ENCODE measurements around the gene PLP2. TPM values are rescaled to one million over a fixed set of nuclear protein-coding genes. Genes with fewer than 3 reads are reported as not detected.

The PLP2 gene
- total RNA-seq, 1 experiment from 2014 or later: 165 TPM

DNA sequence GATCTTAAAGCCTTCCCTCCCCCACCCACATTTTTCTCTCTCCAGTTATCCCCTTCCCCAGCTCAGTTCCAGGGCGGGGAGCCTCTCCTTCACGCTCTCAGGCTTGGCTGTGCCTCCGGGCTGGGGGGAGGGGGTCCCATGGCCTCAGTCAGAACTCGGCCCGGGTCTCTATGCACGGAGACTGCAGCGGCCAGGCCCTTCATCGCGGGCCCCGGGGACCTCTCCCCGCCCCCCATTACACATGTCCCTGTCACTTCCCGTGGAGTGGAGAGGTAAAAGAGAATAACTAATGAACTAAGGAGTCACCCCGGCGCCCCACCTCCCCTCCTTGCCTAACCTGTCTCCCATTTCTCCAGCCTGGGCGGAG is 15.3 kb downstream of the PLP2 start:
- peaks cover 5% of the 10 kb centered on the region for H4K20me1 ChIP-seq (ENCODE audit: low read length)
- POLR2A ChIA-PET (ENCODE audit: unreplicated experiment): no interaction called here
- no peaks in the 10 kb centered on the region for H3K9me3 ChIP-seq (ENCODE audit: low read length)
- intact Hi-C loops (cut with micrococcal nuclease): no loop called here
- DNase-seq (no peak), ATAC-seq (no peak)
- H3K4me1 ChIP-seq (ENCODE audit: insufficient read depth, low read length): peaks cover 29% of the 10 kb centered on the region
- peaks cover 13% of the 10 kb centered on the region for H3K36me3 ChIP-seq (ENCODE audit: low read depth, low read length)
- H3K4me2 ChIP-seq (ENCODE audit: low read length): peak overlapping the region; percentile 98; the same call in 1 of the 2 replicates
- H3K9ac ChIP-seq (ENCODE audit: low read length): no peak overlapping the region
- peaks cover 28% of the 10 kb centered on the region for H3K79me2 ChIP-seq (ENCODE audit: low read length)
- CTCF ChIA-PET: no interaction called here
- no peak for TF ChIP-seq EZH2phosphoT487 (IDR thresholded peaks at IDR 0.05; ENCODE audit: borderline replicate concordance, low read length)
- TF ChIP-seq, protein P1, sequence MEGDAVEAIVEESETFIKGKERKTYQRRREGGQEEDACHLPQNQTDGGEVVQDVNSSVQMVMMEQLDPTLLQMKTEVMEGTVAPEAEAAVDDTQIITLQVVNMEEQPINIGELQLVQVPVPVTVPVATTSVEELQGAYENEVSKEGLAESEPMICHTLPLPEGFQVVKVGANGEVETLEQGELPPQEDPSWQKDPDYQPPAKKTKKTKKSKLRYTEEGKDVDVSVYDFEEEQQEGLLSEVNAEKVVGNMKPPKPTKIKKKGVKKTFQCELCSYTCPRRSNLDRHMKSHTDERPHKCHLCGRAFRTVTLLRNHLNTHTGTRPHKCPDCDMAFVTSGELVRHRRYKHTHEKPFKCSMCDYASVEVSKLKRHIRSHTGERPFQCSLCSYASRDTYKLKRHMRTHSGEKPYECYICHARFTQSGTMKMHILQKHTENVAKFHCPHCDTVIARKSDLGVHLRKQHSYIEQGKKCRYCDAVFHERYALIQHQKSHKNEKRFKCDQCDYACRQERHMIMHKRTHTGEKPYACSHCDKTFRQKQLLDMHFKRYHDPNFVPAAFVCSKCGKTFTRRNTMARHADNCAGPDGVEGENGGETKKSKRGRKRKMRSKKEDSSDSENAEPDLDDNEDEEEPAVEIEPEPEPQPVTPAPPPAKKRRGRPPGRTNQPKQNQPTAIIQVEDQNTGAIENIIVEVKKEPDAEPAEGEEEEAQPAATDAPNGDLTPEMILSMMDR (conservative IDR thresholded peaks at IDR 0.05; ENCODE audit: low read depth, low read length): no peak
- TF ChIP-seq EZH2 (IDR thresholded peaks at IDR 0.05; ENCODE audit: low read length, unreplicated experiment): no peak
- BruUV-seq (replicated peaks): no TSS peak
- H3K9me2 ChIP-seq (replicated peaks; ENCODE audit: low read length): no peaks in the 10 kb centered on the region
- H2AFZ ChIP-seq (ENCODE audit: low read length): no peak overlapping the region
- no peaks in the 10 kb centered on the region for H3K27me3 ChIP-seq (ENCODE audit: low read length)
- H3K4me3 ChIP-seq (ENCODE audit: low read length): no peak overlapping the region
- no peaks in the 10 kb centered on the region for H3F3A ChIP-seq (ENCODE audit: low read length, unreplicated experiment)
- H3K27ac ChIP-seq (ENCODE audit: low read length): no peak overlapping the region

DNA sequence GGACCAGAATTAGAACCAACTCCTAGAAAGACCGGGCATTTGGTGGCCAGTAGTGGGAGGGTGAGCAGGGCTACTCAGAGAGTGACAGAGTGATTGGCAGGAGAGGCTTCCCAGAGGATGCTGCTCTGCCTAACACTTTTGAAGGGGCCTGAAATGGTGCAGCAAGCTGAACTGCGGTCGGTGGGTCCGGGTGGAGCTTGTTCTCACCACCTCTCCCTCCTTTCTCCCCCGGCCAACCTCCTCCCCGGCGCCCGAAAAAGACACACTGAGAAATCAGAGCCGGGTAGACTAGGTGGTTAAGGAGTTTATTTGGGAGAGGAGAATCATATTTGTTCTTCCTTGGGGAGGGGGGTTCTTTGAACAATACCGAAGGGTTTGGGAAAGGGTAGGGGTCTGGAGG is 15.8 kb downstream of the PLP2 start:
- ATAC-seq: no peak
- Histone ChIP-seq H3K9ac (ENCODE audit: low read length) (no peak overlapping the region), H3K9me2 (replicated peaks; ENCODE audit: low read length) (no peaks in the 10 kb centered on the region), H4K20me1 (ENCODE audit: low read length) (peaks cover 5% of the 10 kb centered on the region), H3K9me3 (ENCODE audit: low read length) (no peaks in the 10 kb centered on the region), H3K4me1 (ENCODE audit: insufficient read depth, low read length) (peaks cover 29% of the 10 kb centered on the region), H3F3A (ENCODE audit: low read length, unreplicated experiment) (no peaks in the 10 kb centered on the region), H3K36me3 (ENCODE audit: low read depth, low read length) (peaks cover 9% of the 10 kb centered on the region), H3K4me3 (ENCODE audit: low read length) (no peak overlapping the region), H3K4me2 (ENCODE audit: low read length) (no peak overlapping the region), H3K27ac (ENCODE audit: low read length) (no peak overlapping the region), H3K79me2 (ENCODE audit: low read length) (peaks cover 28% of the 10 kb centered on the region), H3K27me3 (ENCODE audit: low read length) (no peaks in the 10 kb centered on the region), H2AFZ (ENCODE audit: low read length) (no peak overlapping the region)
- ChIA-PET POLR2A (ENCODE audit: unreplicated experiment) (no interaction called here), CTCF (no interaction called here)
- DNase-seq: no peak
- intact Hi-C loops (cut with micrococcal nuclease): no loop called here
- TF ChIP-seq, protein P1 (conservative IDR thresholded peaks at IDR 0.05; ENCODE audit: low read depth, low read length): no peak
- no peak for TF ChIP-seq EZH2 (IDR thresholded peaks at IDR 0.05; ENCODE audit: low read length, unreplicated experiment)
- BruUV-seq (replicated peaks): no TSS peak

DNA sequence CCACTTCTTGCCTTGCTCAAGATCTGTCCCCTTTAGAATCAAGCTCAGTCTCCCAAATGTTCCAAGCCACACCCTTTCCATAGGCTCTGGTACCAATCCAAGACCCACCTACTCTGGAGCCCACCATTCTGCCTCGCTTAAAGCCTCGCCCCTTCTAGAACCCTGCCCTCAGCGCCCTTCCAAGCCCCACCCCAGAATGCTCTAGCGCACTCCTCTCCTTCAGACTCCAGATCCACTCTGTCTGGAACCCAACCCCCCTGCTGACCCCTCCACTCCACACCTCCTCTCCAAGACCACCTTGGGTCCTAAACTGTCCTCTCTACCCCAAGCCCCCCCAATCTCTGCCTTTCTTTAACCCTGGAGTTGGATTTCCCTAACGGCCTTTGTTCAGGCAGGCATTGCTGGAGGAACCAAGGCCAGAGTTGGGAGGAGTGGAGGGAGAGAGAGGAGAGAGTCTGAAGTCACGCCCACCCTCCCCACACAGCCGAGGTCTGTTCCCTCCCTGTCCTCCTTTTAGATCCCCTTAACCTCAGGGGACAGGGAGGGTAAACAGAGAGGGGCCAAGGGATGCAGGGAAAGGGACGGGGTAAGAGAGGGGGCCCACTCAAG is 16.9 kb downstream of the PLP2 start:
- Histone ChIP-seq H3K9me3 (ENCODE audit: low read length) (no peaks in the 10 kb centered on the region), H3K27me3 (ENCODE audit: low read length) (no peaks in the 10 kb centered on the region), H3K4me3 (ENCODE audit: low read length) (no peak overlapping the region), H3K9ac (ENCODE audit: low read length) (no peak overlapping the region), H3K79me2 (ENCODE audit: low read length) (peaks cover 25% of the 10 kb centered on the region), H3K9me2 (replicated peaks; ENCODE audit: low read length) (no peaks in the 10 kb centered on the region), H3K4me2 (ENCODE audit: low read length) (no peak overlapping the region), H3K27ac (ENCODE audit: low read length) (no peak overlapping the region), H2AFZ (ENCODE audit: low read length) (no peak overlapping the region), H3K36me3 (ENCODE audit: low read depth, low read length) (peaks cover 2% of the 10 kb centered on the region; the same call in 1 of the 2 replicates), H3K4me1 (ENCODE audit: insufficient read depth, low read length) (peaks cover 29% of the 10 kb centered on the region), H3F3A (ENCODE audit: low read length, unreplicated experiment) (no peaks in the 10 kb centered on the region), H4K20me1 (ENCODE audit: low read length) (peaks cover 5% of the 10 kb centered on the region)
- intact Hi-C loops (cut with micrococcal nuclease): no loop called here
- DNase-seq: no peak
- BruUV-seq (replicated peaks): no TSS peak
- TF ChIP-seq, protein P1 (conservative IDR thresholded peaks at IDR 0.05; ENCODE audit: low read depth, low read length): no peak
- TF ChIP-seq EZH2phosphoT487 (IDR thresholded peaks at IDR 0.05; ENCODE audit: borderline replicate concordance, low read length): no peak
- TF ChIP-seq EZH2 (IDR thresholded peaks at IDR 0.05; ENCODE audit: low read length, unreplicated experiment): no peak
- ChIA-PET POLR2A (ENCODE audit: unreplicated experiment) (interaction anchor here (0.6 kb wide), 1 partner anchor 186 kb away, joined by 4 read pairs; the partner anchor contains the start of gene GRIPAP1), CTCF (no interaction called here)
- no peak for ATAC-seq
